HG02763 (cell line): ENCODE measurements around the gene SLC1A5.

Experiments used
- ATAC-seq: cut with Tn5 transposase; IDR thresholded peaks from one replicate; pipeline ENCODE4 v1.9.1; 2021; ENCODE audit warnings: mild to moderate bottlenecking, moderate library complexity; ENCODE audit not compliant: unreplicated experiment

Gene SLC1A5

DNA sequence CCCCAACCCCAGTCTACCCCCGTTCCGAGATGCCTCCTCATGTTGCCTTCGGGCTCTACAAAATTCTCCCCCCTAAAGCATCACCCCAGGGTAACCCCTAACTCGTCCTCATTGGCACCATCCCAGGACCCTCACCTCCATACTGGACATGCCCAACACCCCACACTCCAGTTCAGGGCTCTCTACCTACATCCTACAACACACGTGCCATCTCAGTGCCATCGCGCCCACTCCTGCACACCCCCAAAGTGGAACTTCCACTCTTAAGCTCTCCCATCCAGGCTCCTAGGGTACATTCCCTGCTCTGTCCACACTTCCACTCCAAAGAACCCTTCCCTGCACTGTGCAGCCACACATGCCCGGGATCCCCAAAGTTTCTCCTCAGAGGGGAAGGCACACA lies 43.4 kb downstream of the SLC1A5 start:
- no peak for ATAC-seq

DNA sequence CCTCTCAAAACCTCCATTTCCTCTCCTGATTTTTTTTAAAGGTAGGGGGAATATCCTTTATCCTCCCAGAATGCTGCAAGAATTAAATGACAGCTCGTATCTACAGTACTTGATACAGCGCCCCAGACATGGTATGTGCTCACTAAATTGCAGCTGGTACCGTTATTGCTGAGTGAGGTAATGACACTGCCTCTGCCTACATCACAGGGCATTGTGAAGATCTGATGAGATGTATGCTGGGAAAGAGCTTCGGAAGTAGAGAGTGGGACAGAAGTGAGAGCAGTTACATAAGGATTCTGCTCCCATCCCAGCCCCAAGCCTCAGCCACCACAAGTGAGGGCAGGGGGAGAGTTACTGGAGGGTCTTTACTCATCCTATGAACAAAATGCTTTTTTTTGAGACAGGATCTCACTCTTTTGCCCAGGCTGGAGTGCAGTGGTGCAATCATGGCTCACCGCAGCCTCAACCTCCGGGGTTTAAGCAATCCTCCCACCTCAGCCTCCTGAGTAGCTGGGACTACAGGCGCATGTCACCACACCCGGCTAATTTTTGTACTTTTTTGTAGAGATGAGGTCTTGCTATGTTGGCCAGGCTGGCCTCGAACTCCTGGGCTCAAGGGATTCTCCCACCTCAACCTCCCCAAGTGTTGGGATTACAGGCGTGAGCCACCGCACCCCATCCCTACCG lies 44.2 kb downstream of the SLC1A5 start:
- no peak for ATAC-seq

DNA sequence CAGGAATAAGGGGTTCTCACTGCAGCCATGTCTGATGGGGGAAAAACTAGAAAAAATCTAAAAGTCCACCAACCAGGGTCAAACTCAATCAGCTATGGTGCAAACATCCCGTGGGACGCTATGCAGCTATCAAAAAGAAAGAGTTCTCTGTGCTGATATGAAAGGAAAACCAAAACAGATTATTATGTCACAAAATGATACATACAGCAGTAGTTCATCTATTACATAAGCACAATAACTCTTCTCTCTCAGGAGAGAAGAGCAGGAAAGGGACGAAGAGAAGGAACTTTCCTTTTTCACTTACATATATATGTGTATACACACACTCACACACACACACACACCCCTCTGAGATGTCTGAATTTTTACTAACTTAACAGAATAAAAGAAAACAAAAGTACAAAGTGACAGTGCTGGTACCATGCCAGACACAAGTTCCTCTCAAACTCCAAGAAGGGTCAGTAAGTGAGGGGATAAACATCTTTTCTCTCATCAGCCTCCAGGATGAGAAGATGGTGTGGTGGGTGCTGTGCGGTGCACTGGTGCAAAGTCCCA lies 45.4 kb downstream of the SLC1A5 start:
- ATAC-seq = no peak

DNA sequence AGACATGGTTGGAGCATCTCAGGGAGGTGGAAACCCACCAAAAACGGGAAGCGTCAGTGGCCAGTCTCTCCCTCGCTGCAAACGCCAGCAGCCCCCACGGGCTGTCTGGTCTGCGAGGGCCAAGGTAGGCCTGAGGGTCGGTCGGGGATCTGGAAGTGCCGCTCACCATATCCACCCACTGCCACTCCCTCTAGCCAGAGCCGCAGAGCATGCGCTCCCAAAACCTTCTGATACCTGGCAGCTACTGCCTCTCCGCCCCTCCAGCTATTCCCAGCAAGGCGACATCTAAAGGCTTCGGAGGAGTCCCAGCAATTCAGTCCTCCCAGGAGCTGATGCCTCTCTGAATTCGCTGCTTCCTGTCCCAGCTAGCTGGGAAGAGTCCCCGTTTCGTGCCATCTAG lies 46.9 kb downstream of the SLC1A5 start:
- ATAC-seq = no peak

DNA sequence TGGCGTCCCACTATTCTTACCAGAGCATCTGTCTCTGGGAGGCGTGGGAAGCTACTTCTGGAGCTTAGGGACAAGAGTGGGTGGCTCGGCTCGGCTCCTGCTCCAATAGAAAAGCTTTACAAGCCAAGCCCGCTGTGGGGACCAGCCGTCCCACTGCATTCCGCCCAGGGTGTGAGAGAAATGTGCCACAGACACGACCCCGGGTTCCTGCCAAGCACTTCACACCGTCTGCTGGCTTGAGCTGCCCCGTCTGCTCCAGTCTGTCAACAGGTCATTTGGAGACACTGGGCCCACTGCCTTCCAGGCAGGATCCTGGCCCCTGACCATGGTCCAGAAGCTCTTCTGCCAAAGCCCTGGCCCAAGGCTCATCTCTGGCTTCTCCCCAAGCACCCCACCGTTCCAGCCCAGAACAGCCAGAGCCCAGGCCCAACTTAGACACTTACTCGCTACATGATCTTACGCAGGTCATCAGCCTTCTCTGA lies 49.1 kb downstream of the SLC1A5 start:
- ATAC-seq = no peak

DNA sequence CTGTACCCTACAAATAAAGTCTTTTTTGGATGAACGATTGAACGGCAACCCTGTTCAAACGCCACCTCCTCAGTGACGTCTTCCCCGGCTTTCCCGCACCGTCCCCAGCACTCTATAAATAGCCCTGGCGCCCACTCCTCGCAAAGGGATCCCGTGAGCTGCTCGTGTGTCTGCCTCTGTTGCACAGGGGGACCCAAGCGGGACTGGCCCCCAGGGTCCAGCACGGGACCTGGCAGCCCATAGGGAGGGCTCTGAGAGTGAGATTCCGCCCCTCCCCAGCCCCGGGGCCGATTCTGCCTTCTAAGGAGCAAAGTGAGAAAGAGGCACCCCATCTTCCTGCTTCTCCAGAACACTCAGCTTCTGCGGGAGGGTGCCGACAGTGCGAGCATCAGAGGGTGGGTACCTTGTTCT lies 50.6 kb downstream of the SLC1A5 start:
- ATAC-seq = no peak

DNA sequence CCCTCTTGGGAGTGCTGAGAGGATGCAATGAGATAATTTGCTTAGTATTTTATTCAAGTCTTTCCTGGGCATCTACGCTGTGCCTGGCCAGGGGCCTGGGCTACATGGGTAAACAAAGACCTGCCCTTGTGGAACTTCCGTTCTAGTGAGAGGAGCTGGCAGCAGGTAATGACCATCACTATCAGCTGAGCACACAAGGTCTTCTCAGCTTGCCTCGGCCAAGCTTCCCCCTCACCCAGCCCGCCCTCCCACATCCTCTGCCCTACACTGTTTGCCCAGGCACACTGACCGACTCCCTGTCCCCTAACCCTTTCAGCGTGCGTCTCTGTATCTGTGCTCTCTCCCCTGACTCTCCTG lies 51.1 kb downstream of the SLC1A5 start:
- ATAC-seq = no peak

DNA sequence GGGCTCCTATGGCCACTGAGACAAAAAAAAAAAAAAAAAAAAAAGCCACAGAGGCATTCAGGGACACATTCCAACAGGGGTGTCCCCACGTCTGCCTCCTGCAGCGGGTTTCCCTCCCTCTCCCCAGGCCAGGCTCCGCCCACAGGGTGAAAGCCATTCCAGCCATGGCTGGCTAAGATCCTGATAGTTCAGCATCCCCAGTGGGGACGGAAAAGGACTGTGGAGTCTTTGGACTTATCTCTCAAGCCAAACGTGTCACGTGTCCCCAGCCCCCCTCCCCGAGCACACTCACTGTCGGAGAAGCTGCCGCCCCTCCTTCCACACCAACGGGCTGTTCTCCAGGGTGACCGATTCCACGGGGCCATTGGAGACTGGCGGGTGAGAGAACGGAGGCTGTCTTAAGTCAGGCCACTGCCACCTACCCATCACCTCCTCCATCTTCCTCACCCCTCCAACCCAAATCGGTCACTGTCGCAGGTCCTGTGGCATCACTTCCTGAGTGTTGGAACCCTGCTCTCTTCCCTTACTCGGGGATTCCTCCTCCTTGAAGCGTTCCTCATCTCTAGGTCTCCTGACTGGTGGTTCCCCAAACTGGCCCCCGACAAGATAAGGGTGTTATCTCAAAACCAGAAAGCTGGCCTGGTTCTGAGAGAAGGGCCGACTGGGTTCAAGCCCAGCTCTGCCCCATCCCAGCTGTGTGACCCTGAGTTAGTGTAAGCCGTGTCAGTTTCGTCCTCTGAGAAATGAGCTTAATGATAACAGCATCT lies 51.7 kb downstream of the SLC1A5 start:
- no peak for ATAC-seq

DNA sequence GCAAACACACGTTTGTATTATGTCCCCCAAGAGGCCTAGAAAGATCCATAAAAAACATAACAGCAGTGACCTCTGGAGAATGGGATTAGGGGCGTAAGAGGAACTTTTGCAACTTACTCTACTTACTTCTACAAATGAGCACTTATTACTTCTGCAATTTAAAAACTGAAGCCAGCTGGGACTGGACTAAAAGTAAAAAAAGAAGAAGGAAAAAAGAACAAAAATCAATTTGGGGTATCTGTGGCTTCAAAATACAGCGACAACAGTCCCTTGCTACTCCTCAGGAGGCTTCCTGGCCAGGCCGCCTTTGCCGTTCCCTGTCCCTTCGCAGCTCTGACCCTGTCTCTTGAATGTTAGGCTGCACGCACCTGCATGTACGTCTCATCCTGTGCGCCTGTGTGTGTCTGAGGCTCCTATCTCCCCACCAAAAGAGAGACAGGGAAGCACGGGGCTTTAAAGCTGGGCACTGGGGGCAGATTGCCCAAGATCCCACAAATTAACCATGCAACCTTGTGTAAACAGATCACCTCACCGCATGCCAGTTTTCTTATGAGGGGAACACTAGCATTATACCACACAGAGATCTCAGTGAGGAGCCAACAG lies 54.6 kb downstream of the SLC1A5 start:
- no peak for ATAC-seq

DNA sequence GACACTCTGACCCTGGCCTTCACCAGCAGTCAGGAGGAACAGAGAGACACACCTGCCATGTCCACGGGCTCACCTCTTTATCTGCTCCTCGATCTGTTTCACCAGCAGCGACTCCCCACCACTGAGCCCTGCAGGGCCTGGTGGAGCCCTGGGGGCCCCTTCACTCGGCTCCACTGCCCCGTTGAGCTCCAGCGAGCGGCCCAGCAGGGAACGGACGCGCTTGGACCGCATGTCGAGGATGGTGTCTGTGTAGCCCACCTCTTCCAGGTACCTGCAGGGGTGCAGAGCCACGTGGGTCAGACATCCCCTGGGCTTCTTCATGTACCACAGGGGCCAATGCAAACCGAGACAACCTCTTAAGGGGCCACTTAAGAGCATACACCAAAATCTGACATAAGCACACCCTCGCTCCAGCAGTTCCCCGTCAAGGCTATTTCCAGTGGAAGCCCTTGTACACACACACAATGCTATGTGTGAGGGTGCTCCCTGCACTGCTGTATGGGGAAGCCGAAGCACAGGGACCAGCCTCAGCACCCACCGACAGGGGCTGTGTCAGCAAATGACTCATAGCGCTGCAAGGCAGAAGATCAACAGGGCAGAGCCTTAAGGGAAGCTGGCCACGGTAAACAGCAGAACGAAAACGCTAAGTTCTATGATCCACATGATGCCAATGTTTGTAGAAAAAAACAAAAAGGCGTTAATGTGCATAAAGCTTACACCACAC lies 55.3 kb downstream of the SLC1A5 start:
- ATAC-seq = no peak

DNA sequence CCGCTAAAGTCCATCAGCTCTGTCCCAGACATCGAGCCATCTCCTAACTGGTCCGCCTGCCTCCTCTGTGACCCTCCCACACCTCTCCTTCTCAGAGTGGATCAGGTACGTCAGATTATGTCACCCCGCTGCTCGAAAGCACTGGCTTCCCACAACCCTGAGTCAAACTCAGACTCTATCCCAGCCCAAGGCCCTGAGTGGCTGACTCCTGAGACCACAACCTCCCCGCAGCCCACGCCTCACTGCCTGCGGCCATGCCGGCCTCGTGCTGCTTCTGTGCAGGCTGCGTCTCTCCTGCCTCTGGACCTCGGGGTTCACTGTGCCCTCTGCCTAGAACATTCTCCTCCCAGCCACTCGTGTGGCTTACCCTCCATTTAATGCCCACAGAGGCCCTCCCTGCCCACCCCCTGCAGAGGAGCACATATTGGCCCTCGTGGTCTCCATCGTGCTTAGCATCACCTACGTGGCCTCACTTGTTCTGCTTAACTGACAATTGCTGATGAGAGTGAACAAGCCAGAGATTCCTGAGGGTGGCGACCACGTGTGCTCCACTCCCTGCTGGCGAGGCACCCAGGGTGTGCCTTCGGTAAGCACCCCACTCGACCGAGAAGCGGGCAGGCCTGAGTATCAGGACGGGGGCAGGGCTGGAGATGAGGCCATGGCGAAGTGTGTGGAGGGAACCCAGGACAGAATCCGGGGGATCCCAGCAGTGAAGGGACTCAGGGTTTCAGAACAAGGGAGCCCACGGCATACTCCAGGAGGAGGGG lies 56.0 kb downstream of the SLC1A5 start:
- ATAC-seq = no peak

DNA sequence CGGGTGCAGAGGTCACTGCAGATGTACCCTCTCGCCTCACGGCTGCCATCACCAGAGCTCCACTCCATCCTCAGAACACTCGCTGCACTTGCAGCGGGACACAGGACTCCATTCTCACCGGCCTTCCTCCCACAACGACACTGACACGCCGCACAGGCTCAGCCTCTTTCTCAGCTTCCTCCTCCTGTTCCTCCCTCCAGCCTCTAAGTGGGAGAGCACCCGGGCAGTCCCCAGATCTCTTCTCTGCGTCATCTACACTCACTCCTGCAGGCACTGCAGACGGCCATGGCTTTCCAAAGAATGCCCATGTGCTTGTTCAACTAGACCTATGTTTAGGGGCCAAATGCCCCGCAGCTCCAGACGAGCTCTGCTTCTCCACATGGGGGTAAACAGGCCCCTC lies 56.8 kb downstream of the SLC1A5 start:
- no peak for ATAC-seq

DNA sequence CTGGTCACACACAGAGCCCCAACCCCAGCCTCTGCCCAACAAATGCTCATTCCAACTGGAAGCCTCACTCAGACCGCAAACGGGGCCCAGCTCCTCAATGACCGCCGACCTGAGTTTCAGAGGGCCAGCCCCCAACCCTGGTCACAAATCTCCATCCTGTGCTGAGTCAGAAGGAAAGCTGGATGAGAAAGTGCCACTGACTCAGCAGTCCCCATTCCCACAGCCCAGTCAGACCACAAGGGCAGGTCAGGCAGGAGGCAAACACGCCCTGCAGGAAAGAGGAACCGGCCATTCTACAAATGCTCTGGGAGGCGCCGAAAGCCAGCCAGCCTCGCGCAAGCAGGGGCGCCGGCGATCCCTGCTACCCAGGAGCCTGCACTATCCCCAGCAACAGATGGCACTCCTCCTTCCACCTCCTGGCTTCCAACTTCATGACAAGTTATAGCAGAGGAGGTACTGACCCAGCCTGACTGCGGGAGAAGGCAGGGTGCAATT lies 57.3 kb downstream of the SLC1A5 start:
- ATAC-seq = no peak

DNA sequence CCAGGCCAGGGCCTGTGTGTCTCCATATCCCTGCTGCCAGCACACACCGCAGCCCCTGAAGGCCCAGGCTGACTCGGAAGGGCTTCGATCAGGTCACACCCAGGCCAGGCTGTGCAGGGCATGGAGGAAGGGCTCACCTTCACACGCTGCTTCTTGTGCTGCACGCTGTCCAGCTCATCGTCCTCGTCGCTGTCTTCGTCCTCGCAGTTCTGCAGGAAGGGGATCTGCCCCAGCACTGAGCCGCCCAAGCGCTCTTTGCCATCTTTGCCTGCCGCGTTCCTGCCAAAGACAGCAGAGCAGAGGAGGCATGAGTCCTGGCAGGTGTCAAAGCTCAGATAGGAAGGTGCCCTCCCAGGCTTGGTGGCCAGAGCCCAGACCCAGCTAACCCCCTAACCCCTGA lies 57.8 kb downstream of the SLC1A5 start:
- ATAC-seq = no peak

DNA sequence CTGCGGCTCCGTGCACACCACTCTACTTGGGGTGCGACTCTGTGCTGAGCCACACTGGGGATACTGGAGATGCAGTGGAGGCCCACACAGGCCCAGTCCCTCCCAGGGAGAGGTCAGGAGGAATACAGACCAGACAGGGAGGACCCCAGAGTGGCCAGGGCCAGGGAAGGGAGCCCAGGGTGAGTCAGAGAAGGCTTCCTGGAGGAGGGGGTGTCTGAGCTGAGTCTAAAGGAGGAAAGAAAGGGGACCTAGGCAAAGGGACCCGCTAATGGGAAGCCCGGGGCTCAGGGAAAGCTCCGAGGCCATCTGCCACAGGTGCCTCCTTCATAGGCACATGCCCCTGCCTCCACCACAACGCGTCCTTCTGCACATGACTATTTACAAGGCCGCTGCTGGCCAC lies 58.2 kb downstream of the SLC1A5 start:
- ATAC-seq = no peak

DNA sequence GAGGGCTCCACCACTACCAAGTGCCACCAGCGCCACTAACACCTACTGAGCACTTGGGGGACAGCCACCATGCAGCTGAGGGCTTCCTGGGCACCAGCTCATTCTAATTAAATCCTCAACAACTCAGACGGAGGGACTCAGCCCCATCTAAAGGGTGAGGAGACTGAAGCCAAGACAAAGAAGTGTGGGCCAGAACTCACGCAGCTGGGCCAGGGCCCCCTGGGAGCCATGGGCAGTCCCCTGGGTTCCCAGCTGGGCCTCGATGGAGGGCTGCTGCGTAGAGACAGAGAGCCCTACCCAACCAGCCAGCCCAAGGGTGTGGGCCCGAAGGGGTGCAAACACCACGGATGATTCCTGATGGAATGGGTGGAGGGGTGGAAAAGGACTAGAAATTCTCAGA lies 58.7 kb downstream of the SLC1A5 start:
- ATAC-seq = no peak

DNA sequence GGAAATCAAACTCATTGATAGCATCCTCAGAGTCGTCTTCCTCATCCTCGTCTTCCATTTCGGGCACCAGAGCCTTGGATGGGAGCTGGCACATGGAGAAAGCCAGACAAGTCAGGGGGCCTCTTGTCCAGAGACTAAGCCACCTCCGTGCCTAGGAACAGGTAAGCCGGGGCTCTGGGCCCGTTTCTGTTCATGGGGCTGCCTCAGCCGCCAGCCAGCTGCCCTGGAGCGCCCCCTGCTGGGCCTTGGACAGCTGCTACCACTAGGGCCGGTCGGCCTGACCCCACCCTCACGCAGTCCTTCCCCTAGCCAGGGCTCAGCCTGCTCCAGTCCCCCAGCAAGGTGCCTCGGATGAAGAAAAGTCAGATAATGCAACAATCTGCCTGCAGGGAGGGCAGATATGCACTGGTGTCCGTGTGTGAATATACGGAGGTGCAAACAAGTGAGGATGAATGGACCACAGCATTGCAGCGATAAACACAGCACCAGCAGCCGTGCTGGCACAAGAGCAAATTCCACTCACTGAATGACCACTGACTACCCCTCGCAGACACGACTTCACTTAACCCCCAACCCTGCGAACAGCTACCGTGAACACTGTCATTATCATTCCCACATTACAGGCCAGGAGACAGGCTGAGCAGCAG lies 59.6 kb downstream of the SLC1A5 start:
- ATAC-seq = no peak

DNA sequence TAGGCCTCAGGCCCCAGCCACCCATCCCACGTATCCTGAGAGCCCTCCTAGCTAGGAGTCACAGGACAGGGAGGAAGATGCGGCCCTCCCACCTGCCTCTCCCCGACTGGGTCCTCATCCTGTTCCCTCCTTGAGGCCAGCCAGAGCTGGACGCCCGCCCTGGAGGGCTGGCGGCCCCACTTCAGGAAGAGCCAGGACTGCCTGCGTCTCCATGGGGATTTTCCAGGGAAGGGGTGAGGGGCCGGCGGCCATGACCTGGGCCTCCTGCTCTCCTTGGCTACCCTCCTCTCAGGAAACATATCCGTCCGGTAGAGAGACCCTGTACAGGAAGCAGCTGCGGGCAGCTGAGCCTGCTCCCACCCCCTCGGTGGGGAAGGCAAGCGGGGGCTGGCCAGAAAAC lies 60.2 kb downstream of the SLC1A5 start:
- ATAC-seq = no peak

DNA sequence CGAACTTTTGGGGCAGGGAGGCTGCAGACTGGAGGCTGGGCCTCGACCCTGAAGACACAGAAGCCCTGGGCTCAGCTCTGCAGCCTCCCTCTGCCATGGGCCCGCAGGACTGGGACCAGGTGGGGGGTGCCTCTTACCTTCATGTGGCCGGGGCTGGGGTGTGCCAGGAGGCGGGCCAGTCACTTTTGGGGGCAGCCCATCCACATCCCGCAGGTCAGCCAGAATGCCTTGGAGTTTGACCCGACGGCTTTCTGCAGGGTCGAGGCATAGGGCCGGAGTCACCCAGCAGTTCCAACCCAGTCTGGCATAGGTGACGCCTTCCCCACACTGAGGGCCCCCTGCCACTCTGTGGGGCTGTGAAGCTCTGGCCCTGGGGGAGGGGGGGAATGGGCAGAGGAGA lies 60.6 kb downstream of the SLC1A5 start:
- no peak for ATAC-seq

DNA sequence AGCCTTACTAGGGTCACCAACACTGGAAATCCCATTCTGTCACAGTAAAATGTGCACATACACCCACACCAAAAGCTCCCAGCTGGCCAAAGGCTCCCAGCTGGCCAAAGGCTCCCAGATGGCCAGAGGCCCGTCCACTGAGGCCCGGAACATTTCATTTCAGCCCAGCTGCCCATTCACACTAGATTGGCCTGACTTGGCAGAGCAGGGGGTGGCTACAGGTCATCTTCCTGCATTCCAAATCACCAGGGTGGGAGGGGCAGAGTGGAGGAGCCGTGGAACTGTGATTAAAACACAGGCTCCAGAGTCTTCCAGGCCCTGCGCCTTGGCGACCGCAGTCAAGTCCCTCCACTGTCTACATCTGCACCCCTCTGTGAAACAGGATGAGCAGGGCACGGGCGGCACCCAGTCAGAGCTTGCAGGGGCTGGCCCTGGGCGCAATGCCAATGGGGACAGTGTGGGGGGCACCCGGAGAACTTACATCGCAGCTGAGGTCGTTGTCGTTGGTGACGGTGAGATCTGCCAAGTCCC lies 61.4 kb downstream of the SLC1A5 start:
- ATAC-seq = no peak
